OCI-LY7 (cell line): ENCODE measurements around the gene SCUBE2. TPM values are rescaled to one million over a fixed set of nuclear protein-coding genes. Genes with fewer than 3 reads are reported as not detected.

Source experiments
- BruUV-seq: library from RNA; stranded (reverse); fragments of 400-500 nt; replicated peaks from 2 replicates; lab custom pipeline; 2021; lab: Mats Ljungman, UMichigan
- CTCF ChIA-PET: fragments of 300-600 bp; sonication (Branson Sonifier 250); formaldehyde crosslinking; loops from one replicate; lab custom pipeline; 2022; ENCODE audit warnings: antibody characterized with exemption; ENCODE audit not compliant: unreplicated experiment; lab: Charles Lee
- POLR2A ChIA-PET: fragments of 300-600 bp; sonication (Branson Sonifier 250); formaldehyde crosslinking; loops from one replicate; lab custom pipeline; 2022; ENCODE audit warnings: antibody characterized with exemption; lab: Charles Lee
- DNase-seq: peaks from one replicate; pipeline ENCODE4 v3.0.0-alpha.2; 2015; ENCODE audit warnings: low spot score
- H2AFZ ChIP-seq: fragments of 200-600 bp; sonication (generic), shearing (Covaris generic); 2 replicates; pipeline ENCODE4 v1.6.1; 2014; ENCODE audit warnings: mild to moderate bottlenecking, antibody characterized with exemption, low read length, moderate library complexity
- H3K27ac ChIP-seq: fragments of 200-600 bp; sonication (generic); 2 replicates; pipeline ENCODE4 v1.5.1; 2014; ENCODE audit warnings: mixed run types, low read depth, mild to moderate bottlenecking, moderate library complexity, low read length, inconsistent platforms; ENCODE audit not compliant: poor library complexity, severe bottlenecking
- H3K36me3 ChIP-seq: fragments of 200-600 bp; sonication (generic); 2 replicates; pipeline ENCODE4 v1.6.1; 2014; ENCODE audit warnings: mild to moderate bottlenecking, antibody characterized with exemption, low read length, moderate library complexity, mixed read lengths; ENCODE audit not compliant: insufficient read depth
- H3K4me1 ChIP-seq: fragments of 200-600 bp; sonication (generic); 2 replicates; pipeline ENCODE4 v1.5.1; 2014; ENCODE audit warnings: mild to moderate bottlenecking, low read length; ENCODE audit not compliant: insufficient read depth, poor library complexity, severe bottlenecking
- H3K4me2 ChIP-seq: fragments of 200-600 bp; sonication (generic); 2 replicates; pipeline ENCODE4 v1.6.1; 2014; ENCODE audit warnings: mild to moderate bottlenecking, low read length
- H3K4me3 ChIP-seq: fragments of 200-600 bp; sonication (generic); 2 replicates; pipeline ENCODE4 v1.5.1; 2014; ENCODE audit warnings: mild to moderate bottlenecking, low read depth, low read length; ENCODE audit not compliant: poor library complexity, severe bottlenecking
- H3K79me2 ChIP-seq: fragments of 200-600 bp; sonication (generic); 2 replicates; pipeline ENCODE4 v1.6.1; 2016; ENCODE audit warnings: low read depth, mild to moderate bottlenecking, low read length, moderate library complexity, mixed read lengths; ENCODE audit not compliant: insufficient read depth
- H3K9me2 ChIP-seq: fragments of 200-600 bp; sonication (generic); 2 replicates; pipeline ENCODE4 v1.6.1; 2016; ENCODE audit warnings: mild to moderate bottlenecking, low read length, mixed read lengths; ENCODE audit not compliant: insufficient read depth
- H3K9me3 ChIP-seq: fragments of 200-600 bp; sonication (generic); 2 replicates; pipeline ENCODE4 v1.6.1; 2014; ENCODE audit warnings: mild to moderate bottlenecking, mixed run types, low read length, mixed read lengths
- H4K20me1 ChIP-seq: fragments of 200-600 bp; sonication (generic); 2 replicates; pipeline ENCODE4 v1.6.1; 2014; ENCODE audit warnings: mild to moderate bottlenecking, antibody characterized with exemption, low read length, moderate library complexity, mixed read lengths; ENCODE audit not compliant: insufficient read depth
- CTCF ChIP-seq: fragments of 200-600 bp; sonication (generic); conservative IDR thresholded peaks from 2 replicates; pipeline ENCODE4 v1.5.1; 2014; ENCODE audit warnings: mild to moderate bottlenecking, antibody characterized with exemption, low read length, moderate library complexity, mixed read lengths
- EZH2phosphoT487 ChIP-seq: fragments of 200-600 bp; sonication (generic); IDR thresholded peaks from 2 replicates; pipeline ENCODE4 v1.6.1; 2018; ENCODE audit warnings: low read depth, borderline replicate concordance, mild to moderate bottlenecking, mixed run types, antibody characterized with exemption, low read length, moderate library complexity, mixed read lengths
- intact Hi-C: fragments of 100-400 bp; cut with micrococcal nuclease; formaldehyde crosslinking; loops from one replicate; pipeline ENCODE4 v1.10.0; 2022; ENCODE audit not compliant: unreplicated experiment
- total RNA-seq, 2 experiments: library from RNA; depleted of rRNA in 1 of 2; stranded (reverse); fragments of >200 nt in 1 of 2; shearing (Covaris generic) in 1 of 2; gene quantifications; 2 replicates each; pipeline ENCODE4 v1.2.3, GENCODE V29; 2014 to 2022

Gene SCUBE2
- total RNA-seq, 2 experiments from 2014 or later: not detected

GRCh38 chr11:9059406-9059805 lies 32.0 kb downstream of the SCUBE2 start:
- Histone ChIP-seq H3K36me3 (no peaks in the 10 kb centered on the region), H3K9me3 (no peaks in the 10 kb centered on the region), H3K27ac (no peak overlapping the region), H3K4me2 (no peak overlapping the region), H3K4me3 (no peak overlapping the region), H4K20me1 (no peaks in the 10 kb centered on the region), H3K9me2 (no peaks in the 10 kb centered on the region), H3K79me2 (no peaks in the 10 kb centered on the region), H3K4me1 (no peaks in the 10 kb centered on the region), H2AFZ (no peak overlapping the region)
- no TSS peak for BruUV-seq
- POLR2A ChIA-PET: interaction anchor here (0.5 kb wide), 1 partner anchor 452 kb away, joined by 4 read pairs; no protein-coding TSS in a partner anchor
- DNase-seq: no peak
- intact Hi-C loops: no loop called here
- no peak for TF ChIP-seq EZH2phosphoT487
- TF ChIP-seq CTCF: no peak
- CTCF ChIA-PET: no interaction called here

GRCh38 chr11:9057888-9058287 lies 33.5 kb downstream of the SCUBE2 start:
- no peaks in the 10 kb centered on the region for H3K79me2 ChIP-seq
- no TSS peak for BruUV-seq
- no peak overlapping the region for H3K4me2 ChIP-seq
- no peak overlapping the region for H3K4me3 ChIP-seq
- no peaks in the 10 kb centered on the region for H4K20me1 ChIP-seq
- POLR2A ChIA-PET: no interaction called here
- H3K9me3 ChIP-seq: no peaks in the 10 kb centered on the region
- no peaks in the 10 kb centered on the region for H3K36me3 ChIP-seq
- no peaks in the 10 kb centered on the region for H3K4me1 ChIP-seq
- no peak overlapping the region for H2AFZ ChIP-seq
- intact Hi-C loops: no loop called here
- H3K9me2 ChIP-seq: no peaks in the 10 kb centered on the region
- CTCF ChIA-PET: no interaction called here
- TF ChIP-seq EZH2phosphoT487 (no peak), CTCF (no peak)
- no peak overlapping the region for H3K27ac ChIP-seq
- no peak for DNase-seq

- Histone ChIP-seq H3K79me2 (no peaks in the 10 kb centered on the region), H3K36me3 (no peaks in the 10 kb centered on the region), H3K4me3 (no peak overlapping the region), H2AFZ (no peak overlapping the region), H3K4me2 (no peak overlapping the region), H3K9me2 (no peaks in the 10 kb centered on the region), H3K4me1 (no peaks in the 10 kb centered on the region), H3K27ac (no peak overlapping the region), H4K20me1 (no peaks in the 10 kb centered on the region), H3K9me3 (no peaks in the 10 kb centered on the region)
- intact Hi-C loops: no loop called here
- CTCF ChIA-PET: no interaction called here
- no peak for DNase-seq
- BruUV-seq: no TSS peak
- TF ChIP-seq EZH2phosphoT487 (no peak), CTCF (no peak)
- POLR2A ChIA-PET: interaction anchor here (0.7 to 0.8 kb wide), 2 partner anchors 711 to 1008 kb away, joined by 3 to 4 read pairs; no protein-coding TSS in a partner anchor
Observed at GRCh38 chr11:9057007-9057406, 34.4 kb downstream of the SCUBE2 start.
